ENCODE measurements around the gene PIF1.

DNA sequence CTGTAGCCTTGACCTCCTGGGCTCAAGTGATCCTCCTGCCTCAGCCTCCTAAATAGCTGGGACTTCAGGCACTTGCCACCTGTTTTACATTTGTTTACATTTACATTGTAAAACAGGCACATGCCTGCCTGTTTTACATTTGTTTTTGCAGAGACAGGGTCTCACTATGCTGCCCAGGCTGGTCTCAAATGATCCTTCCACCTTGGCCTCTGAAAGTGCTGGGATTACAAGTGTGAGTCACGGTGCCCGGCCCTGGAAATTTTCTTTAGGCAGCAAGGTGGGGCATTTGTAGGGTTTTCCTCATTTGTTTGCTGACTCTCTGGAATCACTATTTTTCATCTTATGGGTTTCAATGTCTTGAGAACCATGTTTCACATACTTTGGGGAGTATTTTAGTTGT is 25.0 kb downstream of the PIF1 start:
- TF ChIP-seq L3MBTL2 (conservative IDR thresholded peaks at IDR 0.05): no peak
- no peak for TF ChIP-seq ZNF384 (IDR thresholded peaks at IDR 0.05)
- TF ChIP-seq SP1 (IDR thresholded peaks at IDR 0.05): no peak
- TF ChIP-seq BHLHE40 (IDR thresholded peaks at IDR 0.05; ENCODE audit: borderline replicate concordance): no peak
- TF ChIP-seq FOXK2 (IDR thresholded peaks at IDR 0.05): no peak
- no peak for TF ChIP-seq SUZ12 (IDR thresholded peaks at IDR 0.05)
- TF ChIP-seq FOXM1 (IDR thresholded peaks at IDR 0.05; ENCODE audit: borderline replicate concordance): no peak
- no peak for TF ChIP-seq FOXA1 (IDR thresholded peaks at IDR 0.05)
- no peak for TF ChIP-seq ELF4 (IDR thresholded peaks at IDR 0.05)
- no peak for TF ChIP-seq TARDBP (IDR thresholded peaks at IDR 0.05)
